Rectal smooth muscle tissue (tissue), 1 donor: ENCODE data around the gene SLX9.
A peak's percentile ranks its signal among the peaks of the same experiment; 100 is the strongest.

Source experiments
- H3K27ac ChIP-seq: one replicate; pipeline ENCODE4 v1.7.0; 2013; ENCODE audit warnings: low read depth, low read length, inconsistent platforms
- H3K27me3 ChIP-seq: one replicate; pipeline ENCODE4 v1.7.0; 2013; ENCODE audit warnings: low read length; ENCODE audit not compliant: control insufficient read depth, insufficient read depth
- H3K36me3 ChIP-seq: one replicate; pipeline ENCODE4 v1.7.0; 2013; ENCODE audit warnings: low read length; ENCODE audit not compliant: control insufficient read depth, insufficient read depth
- H3K4me1 ChIP-seq: one replicate; pipeline ENCODE4 v1.7.0; 2013; ENCODE audit warnings: low read length; ENCODE audit not compliant: control insufficient read depth, insufficient read depth
- H3K4me3 ChIP-seq: one replicate; pipeline ENCODE4 v1.7.0; 2013; ENCODE audit warnings: low read length
- H3K9ac ChIP-seq: one replicate; pipeline ENCODE4 v1.7.0; 2013; ENCODE audit warnings: low read length

Gene SLX9

DNA sequence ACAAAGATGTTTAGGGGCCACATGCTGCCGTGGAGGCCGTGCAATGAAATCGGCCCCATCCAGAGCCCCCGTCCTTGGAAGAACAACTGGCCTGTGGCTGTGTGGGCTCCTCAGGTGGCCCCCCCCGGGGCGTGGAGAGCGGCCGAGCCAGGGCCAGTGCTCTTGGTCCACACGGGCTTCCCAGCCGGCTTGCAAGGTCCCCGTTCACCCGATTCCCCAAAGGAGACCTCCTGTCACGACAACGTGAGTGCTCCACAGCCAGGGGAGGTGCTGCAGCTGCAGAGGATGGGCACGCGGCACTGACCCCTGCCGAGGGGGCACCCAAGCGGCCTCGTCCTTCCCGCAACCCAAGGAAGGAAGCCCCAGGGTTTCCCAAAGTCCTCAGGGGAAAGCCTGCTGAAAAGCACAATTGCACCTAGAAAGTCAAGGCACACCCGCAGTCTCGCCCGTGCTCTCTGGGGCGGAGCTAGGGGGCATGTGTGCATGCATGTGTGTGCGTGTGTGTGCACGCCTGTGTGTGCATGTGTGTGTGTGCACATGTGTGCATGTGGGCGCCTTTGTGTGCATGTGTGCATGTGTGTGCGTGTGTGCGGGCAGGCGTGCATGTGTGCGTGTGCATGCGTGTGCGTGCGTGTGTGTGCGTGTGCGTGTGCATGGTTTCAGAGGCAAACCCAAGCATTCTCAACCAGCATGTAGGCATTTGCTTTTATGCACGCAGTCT lies 48.2 kb downstream of the SLX9 start:
- Histone ChIP-seq H3K36me3 (no peaks in the 10 kb centered on the region), H3K4me1 (peaks cover 47% of the 10 kb centered on the region), H3K9ac (no peak overlapping the region), H3K4me3 (no peak overlapping the region), H3K27me3 (no peaks in the 10 kb centered on the region), H3K27ac (no peak overlapping the region)

- peaks cover 51% of the 10 kb centered on the region for H3K4me1 ChIP-seq
- peak overlapping the region; percentile 79 for H3K27ac ChIP-seq
- no peaks in the 10 kb centered on the region for H3K36me3 ChIP-seq
- no peak overlapping the region for H3K9ac ChIP-seq
- no peaks in the 10 kb centered on the region for H3K27me3 ChIP-seq
- H3K4me3 ChIP-seq: no peak overlapping the region
Measured at GRCh38 chr21:44988607-44989536, 49.0 kb downstream of the SLX9 start.

GRCh38 chr21:44989537-44989886 lies 49.7 kb downstream of the SLX9 start:
- Histone ChIP-seq H3K27me3 (no peaks in the 10 kb centered on the region), H3K36me3 (no peaks in the 10 kb centered on the region), H3K4me1 (peaks cover 54% of the 10 kb centered on the region), H3K9ac (no peak overlapping the region), H3K4me3 (no peak overlapping the region), H3K27ac (peak overlapping the region; percentile 79)

GRCh38 chr21:44989943-44990780 lies 50.3 kb downstream of the SLX9 start:
- Histone ChIP-seq H3K27me3 (no peaks in the 10 kb centered on the region), H3K36me3 (no peaks in the 10 kb centered on the region), H3K4me1 (peaks cover 58% of the 10 kb centered on the region), H3K4me3 (no peak overlapping the region), H3K27ac (peak overlapping the region; percentile 79), H3K9ac (no peak overlapping the region)

DNA sequence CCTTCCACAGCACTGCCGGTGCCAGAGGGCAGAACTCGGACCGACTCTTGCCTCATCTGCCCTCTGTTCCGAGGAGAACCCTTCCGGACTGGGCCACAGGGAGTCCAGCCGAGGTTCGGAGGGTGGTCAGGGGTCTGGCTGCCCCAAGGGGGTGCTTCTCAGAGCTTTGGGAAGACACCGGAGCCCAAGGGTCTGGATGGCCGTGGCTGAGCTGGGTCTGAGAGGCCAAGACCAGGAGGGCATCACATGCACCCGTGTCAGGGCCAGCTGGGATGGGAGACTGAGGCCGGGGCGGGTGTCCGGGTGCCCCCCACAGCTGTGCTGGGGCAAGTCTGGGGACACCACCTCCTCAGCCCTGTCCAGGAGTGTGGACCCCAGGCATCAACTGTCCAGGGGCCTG lies 51.1 kb downstream of the SLX9 start:
- no peak overlapping the region for H3K9ac ChIP-seq
- no peaks in the 10 kb centered on the region for H3K36me3 ChIP-seq
- H3K27me3 ChIP-seq: no peaks in the 10 kb centered on the region
- H3K27ac ChIP-seq: no peak overlapping the region
- no peak overlapping the region for H3K4me3 ChIP-seq
- peaks cover 60% of the 10 kb centered on the region for H3K4me1 ChIP-seq

DNA sequence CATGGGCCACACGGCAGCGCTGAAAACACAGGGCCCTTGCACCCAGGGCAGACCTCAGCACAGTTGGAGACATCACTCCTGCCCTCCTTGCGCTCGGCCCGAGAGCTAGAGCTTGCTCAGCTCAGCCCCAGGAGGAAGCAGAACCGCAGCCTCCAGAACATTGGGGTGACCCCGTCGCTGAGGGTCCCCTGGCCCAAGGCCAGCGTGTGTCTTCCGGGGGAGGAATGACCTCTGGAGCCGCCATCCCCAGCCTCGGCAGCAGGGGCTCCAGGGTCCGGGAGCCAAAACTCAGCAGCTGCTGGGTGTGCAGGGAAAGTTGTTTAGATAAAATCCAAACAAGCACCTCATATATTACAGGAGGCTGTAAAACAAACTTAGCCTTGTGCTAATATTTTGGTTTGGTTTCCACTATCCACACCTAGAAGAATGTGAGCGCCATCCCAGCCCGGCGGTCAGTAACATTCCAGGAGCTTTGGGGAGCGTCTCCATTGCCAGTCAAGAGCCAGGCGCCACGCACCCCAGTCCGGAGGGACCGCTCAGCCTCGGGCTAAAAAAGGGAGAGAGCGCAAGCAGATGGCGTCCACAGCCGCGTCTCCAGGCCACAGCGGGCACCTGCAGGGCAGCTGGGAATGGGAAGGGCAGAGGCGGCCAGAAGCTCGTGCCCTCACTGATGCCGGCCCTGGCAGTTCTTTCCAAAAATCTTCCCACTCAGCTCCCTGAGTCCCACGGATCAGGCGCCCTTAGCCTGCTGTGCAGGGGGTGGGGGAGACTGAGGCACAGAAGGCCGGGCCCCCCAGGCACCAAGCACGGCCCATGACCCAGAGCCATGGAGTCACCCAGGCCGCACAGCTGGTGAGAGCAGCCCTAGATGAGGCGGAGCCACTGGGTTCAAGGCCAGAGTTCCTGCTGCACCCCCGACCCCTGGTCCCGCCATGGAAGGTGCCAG lies 52.0 kb downstream of the SLX9 start:
- H3K4me3 ChIP-seq: no peak overlapping the region
- no peaks in the 10 kb centered on the region for H3K36me3 ChIP-seq
- H3K27me3 ChIP-seq: no peaks in the 10 kb centered on the region
- H3K27ac ChIP-seq: peak overlapping the region; percentile 65
- peaks cover 60% of the 10 kb centered on the region for H3K4me1 ChIP-seq
- no peak overlapping the region for H3K9ac ChIP-seq

DNA sequence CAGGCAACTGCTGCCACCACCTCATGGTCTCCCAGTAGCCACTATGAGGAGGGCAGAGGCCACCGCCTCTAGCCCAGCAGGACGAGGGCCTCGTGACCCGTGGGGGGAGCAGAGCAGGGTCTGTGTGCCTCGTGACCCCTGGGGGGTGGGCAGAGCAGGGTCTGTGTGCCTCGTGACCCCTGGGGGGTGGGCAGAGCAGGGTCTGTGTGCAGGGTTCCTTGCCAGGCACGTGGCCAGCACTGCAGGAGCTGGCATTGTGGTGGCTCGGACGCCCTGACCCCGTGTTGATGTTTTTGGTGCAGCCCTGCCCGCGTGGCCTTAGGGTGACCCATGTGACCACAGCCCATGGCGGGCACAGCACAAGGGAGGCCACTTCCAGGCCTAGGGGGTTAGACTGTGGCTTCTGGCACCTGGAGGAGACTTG lies 52.8 kb downstream of the SLX9 start:
- H3K27me3 ChIP-seq: no peaks in the 10 kb centered on the region
- peak overlapping the region; percentile 65 for H3K27ac ChIP-seq
- no peak overlapping the region for H3K9ac ChIP-seq
- no peaks in the 10 kb centered on the region for H3K36me3 ChIP-seq
- H3K4me3 ChIP-seq: no peak overlapping the region
- peaks cover 60% of the 10 kb centered on the region for H3K4me1 ChIP-seq

- H3K36me3 ChIP-seq: no peaks in the 10 kb centered on the region
- no peak overlapping the region for H3K9ac ChIP-seq
- H3K27ac ChIP-seq: peak overlapping the region; percentile 68
- no peaks in the 10 kb centered on the region for H3K27me3 ChIP-seq
- H3K4me1 ChIP-seq: peaks cover 54% of the 10 kb centered on the region
- no peak overlapping the region for H3K4me3 ChIP-seq
Measured at GRCh38 chr21:44993321-44994046, 53.7 kb downstream of the SLX9 start.

DNA sequence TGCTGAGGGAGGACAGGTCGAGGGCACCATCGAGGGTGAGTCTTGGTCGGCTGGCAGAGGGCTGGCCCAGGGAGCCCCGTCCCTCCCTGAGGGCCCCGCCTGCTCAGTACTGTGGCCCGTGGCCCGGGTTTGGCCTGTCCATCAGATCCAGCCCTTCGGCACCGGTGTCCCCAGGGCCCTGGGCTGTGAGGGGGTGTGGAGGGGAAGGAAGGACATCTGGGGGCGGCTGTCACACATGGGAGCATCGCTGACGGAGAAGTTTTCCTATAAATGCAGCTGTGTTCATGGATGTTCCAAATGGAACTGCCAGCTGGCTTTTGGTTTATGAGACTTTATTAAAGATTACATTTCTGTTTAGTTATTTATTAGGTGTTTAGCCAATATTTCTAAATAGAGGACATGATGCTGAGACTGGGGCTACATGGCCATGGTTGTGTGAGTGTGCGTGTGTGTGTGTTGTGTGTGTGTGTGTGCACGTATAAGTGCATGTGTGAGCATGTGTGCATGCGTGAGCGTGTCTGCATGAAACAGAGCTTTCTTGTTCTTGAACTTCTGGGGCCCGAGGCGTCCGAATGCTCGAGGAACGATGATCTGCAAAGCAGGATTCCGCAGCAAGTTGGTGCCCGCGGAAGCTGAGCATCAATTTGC lies 54.3 kb downstream of the SLX9 start:
- Histone ChIP-seq H3K4me1 (peaks cover 47% of the 10 kb centered on the region), H3K27ac (peak overlapping the region; percentile 68), H3K36me3 (no peaks in the 10 kb centered on the region), H3K27me3 (no peaks in the 10 kb centered on the region), H3K9ac (no peak overlapping the region), H3K4me3 (no peak overlapping the region)

GRCh38 chr21:44994695-44995342 lies 55.0 kb downstream of the SLX9 start:
- Histone ChIP-seq H3K9ac (no peak overlapping the region), H3K4me3 (no peak overlapping the region), H3K36me3 (no peaks in the 10 kb centered on the region), H3K27ac (peak overlapping the region; percentile 68), H3K4me1 (peaks cover 41% of the 10 kb centered on the region), H3K27me3 (no peaks in the 10 kb centered on the region)
